Breast epithelium (tissue), 4 donors: Measurements from ENCODE around the gene MTHFS. TPM values are rescaled to one million over a fixed set of nuclear protein-coding genes. Genes with fewer than 3 reads are reported as not detected.

Experiments used
- DNase-seq, 2 donors: peaks; one replicate each; pipeline ENCODE4 v3.0.0-alpha.2; 2019; ENCODE audit warnings: low spot score in 2 of 2
- H3K27ac ChIP-seq, 2 donors: fragments of 200-600 bp; sonication (generic) in 1 of 2; one replicate each; pipeline ENCODE4 v1.5.1; 2016 to 2019; ENCODE audit warnings: mild to moderate bottlenecking in 1 of 2
- H3K27me3 ChIP-seq, 2 donors: fragments of 200-600 bp; sonication (generic) in 1 of 2; one replicate each; pipeline versions ENCODE4 v1.5.1 to v1.6.0; 2017 to 2019; ENCODE audit warnings: control low read depth in 1 of 2, mild to moderate bottlenecking in 1 of 2
- H3K36me3 ChIP-seq: fragments of 200-600 bp; one replicate; pipeline ENCODE4 v1.5.1; 2019
- H3K4me1 ChIP-seq, 2 donors: fragments of 200-600 bp; sonication (generic); one replicate each; pipeline ENCODE4 v1.5.1; 2016 to 2019; ENCODE audit warnings: control low read depth in 1 of 2
- H3K4me3 ChIP-seq, 3 donors: fragments of 200-600 bp; sonication (generic); 1 replicate in 2 of 3; 2 replicates in 1 of 3; pipeline ENCODE4 v1.5.1; 2016 to 2019; ENCODE audit warnings: mild to moderate bottlenecking in 3 of 3, moderate library complexity in 2 of 3
- H3K9me3 ChIP-seq, 2 donors: fragments of 200-600 bp; sonication (generic) in 1 of 2; one replicate each; pipeline ENCODE4 v1.5.1; 2016 to 2019; ENCODE audit warnings: control low read depth in 1 of 2
- CTCF ChIP-seq, 3 donors: fragments of 450-650 bp; IDR thresholded peaks; one replicate each; pipeline ENCODE4 v1.5.1; 2016 to 2017; ENCODE audit warnings: antibody characterized with exemption in 3 of 3, mild to moderate bottlenecking in 3 of 3, moderate library complexity in 3 of 3
- POLR2A ChIP-seq: fragments of 450-650 bp; IDR thresholded peaks from one replicate; pipeline ENCODE4 v1.6.1; 2016; ENCODE audit warnings: antibody characterized with exemption, mild to moderate bottlenecking, moderate library complexity
- POLR2AphosphoS5 ChIP-seq, 3 donors: sonication (generic); formaldehyde crosslinking; IDR thresholded peaks; one replicate each; pipeline ENCODE4 v1.6.1; 2017; ENCODE audit warnings: antibody characterized with exemption in 3 of 3
- intact Hi-C: fragments of 100-400 bp; cut with DNase I; formaldehyde crosslinking; loops from one replicate; pipeline ENCODE4 v1.15.1; 2023; ENCODE audit warnings: low total_unique reads
- total RNA-seq, 3 donors: library from RNA; depleted of rRNA; stranded (reverse); fragments of >200 nt; gene quantifications; one replicate each; pipeline ENCODE4 v1.1.0, GENCODE V29; 2016

MTHFS gene
- total RNA-seq, result 10 to 100 TPM; 19.0 to 51.5 (median 30.2) TPM

- Histone ChIP-seq H3K9me3 (no peaks in the 10 kb centered on the region), H3K27me3 (no peaks in the 10 kb centered on the region), H3K4me3 (peak within 1 kb of the TSS; percentile 54 to 88 (median 82)), H3K4me1 (no peaks in the 10 kb centered on the region), H3K36me3 (no peaks in the 10 kb centered on the region), H3K27ac (peak within 1 kb of the TSS; percentile 98 to 99)
- peak; percentile 60 to 73 for DNase-seq
- intact Hi-C loops, result loop anchor here (1.0 kb wide), 1 partner anchor 25 kb away; no protein-coding TSS in a partner anchor
- TF ChIP-seq POLR2A, result no peak
- TF ChIP-seq CTCF (IDR thresholded peaks at IDR 0.05), result peak in 1 of 3 donors; percentile 23
- peak; percentile 30 to 81 (median 39) for TF ChIP-seq POLR2AphosphoS5 (IDR thresholded peaks at IDR 0.05)
Measured at GRCh38 chr15:79896634-79897379, at the start of gene MTHFS. Gene MTHFS (minus strand): TSS chr15:79897014. CDS start chr15:79896988, 26 bp downstream.

- no peak overlapping the region for H3K4me3 ChIP-seq
- H3K4me1 ChIP-seq, result no peaks in the 10 kb centered on the region
- no peaks in the 10 kb centered on the region for H3K9me3 ChIP-seq
- TF ChIP-seq POLR2A (no peak), CTCF (IDR thresholded peaks at IDR 0.05) (no peak), POLR2AphosphoS5 (IDR thresholded peaks at IDR 0.05) (no peak)
- intact Hi-C loops, result no loop called here
- no peak for DNase-seq
- no peaks in the 10 kb centered on the region for H3K36me3 ChIP-seq
- H3K27ac ChIP-seq, result no peak overlapping the region
- H3K27me3 ChIP-seq, result no peaks in the 10 kb centered on the region
Measured at GRCh38 chr15:79944622-79945021, 47.8 kb upstream of the MTHFS start.

GRCh38 chr15:79943820-79944219 lies 47.0 kb upstream of the MTHFS start:
- intact Hi-C loops, result no loop called here
- Histone ChIP-seq H3K4me1 (no peaks in the 10 kb centered on the region), H3K9me3 (no peaks in the 10 kb centered on the region), H3K4me3 (no peak overlapping the region), H3K27me3 (no peaks in the 10 kb centered on the region), H3K27ac (no peak overlapping the region), H3K36me3 (no peaks in the 10 kb centered on the region)
- no peak for TF ChIP-seq CTCF (IDR thresholded peaks at IDR 0.05)
- no peak for TF ChIP-seq POLR2A
- no peak for TF ChIP-seq POLR2AphosphoS5 (IDR thresholded peaks at IDR 0.05)
- no peak for DNase-seq

- no peaks in the 10 kb centered on the region for H3K36me3 ChIP-seq
- DNase-seq, result no peak
- no peaks in the 10 kb centered on the region for H3K4me1 ChIP-seq
- H3K9me3 ChIP-seq, result no peaks in the 10 kb centered on the region
- TF ChIP-seq POLR2AphosphoS5 (IDR thresholded peaks at IDR 0.05), result no peak
- TF ChIP-seq POLR2A, result no peak
- no peaks in the 10 kb centered on the region for H3K27me3 ChIP-seq
- intact Hi-C loops, result no loop called here
- no peak overlapping the region for H3K4me3 ChIP-seq
- no peak overlapping the region for H3K27ac ChIP-seq
Measured at GRCh38 chr15:79942741-79943481, 46.1 kb upstream of the MTHFS start.

- TF ChIP-seq POLR2A (no peak), CTCF (IDR thresholded peaks at IDR 0.05) (no peak), POLR2AphosphoS5 (IDR thresholded peaks at IDR 0.05) (no peak)
Measured at GRCh38 chr15:79939399-79939798, 42.6 kb upstream of the MTHFS start.

More at GRCh38 chr15:79939399-79939798, 42.6 kb upstream of the MTHFS start:
- Histone ChIP-seq H3K4me1 (no peaks in the 10 kb centered on the region), H3K27me3 (no peaks in the 10 kb centered on the region), H3K36me3 (no peaks in the 10 kb centered on the region), H3K27ac (no peak overlapping the region), H3K9me3 (no peaks in the 10 kb centered on the region), H3K4me3 (no peak overlapping the region)
- no peak for DNase-seq
- intact Hi-C loops, result no loop called here
